ENCODE results near the gene TNRC18.

DNA sequence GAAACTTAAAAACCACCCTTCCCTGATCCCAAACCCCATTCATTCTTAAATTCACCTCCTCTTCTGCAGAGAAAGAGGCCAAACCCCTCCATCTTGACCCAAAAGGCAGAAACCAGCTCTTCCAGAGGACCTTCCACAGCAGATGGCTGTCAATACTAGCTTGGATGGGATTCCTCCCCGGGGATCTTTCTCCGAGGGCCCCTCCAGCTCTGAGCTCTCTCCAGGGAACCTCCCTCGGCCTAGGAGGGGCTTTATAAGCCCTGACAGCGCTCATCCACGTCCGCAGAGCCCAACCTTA lies 5.4 kb downstream of the TNRC18 start:
- TF ChIP-seq, protein P1, sequence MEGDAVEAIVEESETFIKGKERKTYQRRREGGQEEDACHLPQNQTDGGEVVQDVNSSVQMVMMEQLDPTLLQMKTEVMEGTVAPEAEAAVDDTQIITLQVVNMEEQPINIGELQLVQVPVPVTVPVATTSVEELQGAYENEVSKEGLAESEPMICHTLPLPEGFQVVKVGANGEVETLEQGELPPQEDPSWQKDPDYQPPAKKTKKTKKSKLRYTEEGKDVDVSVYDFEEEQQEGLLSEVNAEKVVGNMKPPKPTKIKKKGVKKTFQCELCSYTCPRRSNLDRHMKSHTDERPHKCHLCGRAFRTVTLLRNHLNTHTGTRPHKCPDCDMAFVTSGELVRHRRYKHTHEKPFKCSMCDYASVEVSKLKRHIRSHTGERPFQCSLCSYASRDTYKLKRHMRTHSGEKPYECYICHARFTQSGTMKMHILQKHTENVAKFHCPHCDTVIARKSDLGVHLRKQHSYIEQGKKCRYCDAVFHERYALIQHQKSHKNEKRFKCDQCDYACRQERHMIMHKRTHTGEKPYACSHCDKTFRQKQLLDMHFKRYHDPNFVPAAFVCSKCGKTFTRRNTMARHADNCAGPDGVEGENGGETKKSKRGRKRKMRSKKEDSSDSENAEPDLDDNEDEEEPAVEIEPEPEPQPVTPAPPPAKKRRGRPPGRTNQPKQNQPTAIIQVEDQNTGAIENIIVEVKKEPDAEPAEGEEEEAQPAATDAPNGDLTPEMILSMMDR (conservative IDR thresholded peaks at IDR 0.05; ENCODE audit: low read length), result no peak
- no peak for TF ChIP-seq EZH2phosphoT487 (IDR thresholded peaks at IDR 0.05; ENCODE audit: borderline replicate concordance)
